ENCODE measurements around the gene CGREF1.

DNA sequence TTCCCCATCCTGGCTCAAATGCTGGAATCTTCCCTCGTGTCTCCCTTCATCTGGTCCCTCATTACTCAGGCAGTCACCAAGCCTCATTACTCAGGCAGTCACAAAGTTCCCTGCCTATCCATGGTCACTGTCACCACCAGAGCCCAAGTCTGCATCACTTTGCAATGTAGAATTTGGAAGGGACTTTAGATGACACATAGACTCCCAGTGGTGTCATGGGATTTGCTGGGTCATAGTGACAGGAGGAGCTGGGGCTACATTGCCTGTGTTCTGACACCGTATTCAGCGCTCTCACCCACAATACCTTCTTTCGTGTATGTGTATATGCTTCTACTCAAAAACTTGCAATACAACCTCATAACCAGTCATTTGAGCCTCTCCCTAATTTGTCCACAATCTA lies 42.6 kb downstream of the CGREF1 start:
- TF ChIP-seq, protein P1, sequence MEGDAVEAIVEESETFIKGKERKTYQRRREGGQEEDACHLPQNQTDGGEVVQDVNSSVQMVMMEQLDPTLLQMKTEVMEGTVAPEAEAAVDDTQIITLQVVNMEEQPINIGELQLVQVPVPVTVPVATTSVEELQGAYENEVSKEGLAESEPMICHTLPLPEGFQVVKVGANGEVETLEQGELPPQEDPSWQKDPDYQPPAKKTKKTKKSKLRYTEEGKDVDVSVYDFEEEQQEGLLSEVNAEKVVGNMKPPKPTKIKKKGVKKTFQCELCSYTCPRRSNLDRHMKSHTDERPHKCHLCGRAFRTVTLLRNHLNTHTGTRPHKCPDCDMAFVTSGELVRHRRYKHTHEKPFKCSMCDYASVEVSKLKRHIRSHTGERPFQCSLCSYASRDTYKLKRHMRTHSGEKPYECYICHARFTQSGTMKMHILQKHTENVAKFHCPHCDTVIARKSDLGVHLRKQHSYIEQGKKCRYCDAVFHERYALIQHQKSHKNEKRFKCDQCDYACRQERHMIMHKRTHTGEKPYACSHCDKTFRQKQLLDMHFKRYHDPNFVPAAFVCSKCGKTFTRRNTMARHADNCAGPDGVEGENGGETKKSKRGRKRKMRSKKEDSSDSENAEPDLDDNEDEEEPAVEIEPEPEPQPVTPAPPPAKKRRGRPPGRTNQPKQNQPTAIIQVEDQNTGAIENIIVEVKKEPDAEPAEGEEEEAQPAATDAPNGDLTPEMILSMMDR (IDR thresholded peaks at IDR 0.05; ENCODE audit: low read depth, low read length, poor library complexity, severe bottlenecking), result no peak
- TF ChIP-seq EZH2phosphoT487 (IDR thresholded peaks at IDR 0.05; ENCODE audit: borderline replicate concordance, low read length), result no peak
